AG04450 (cell line): ENCODE data around the gene EXOC6. TPM values are rescaled to one million over a fixed set of nuclear protein-coding genes. Genes with fewer than 3 reads are reported as not detected.

Source experiments
- CTCF ChIA-PET: fragments of 300-600, 350-600 bp; formaldehyde crosslinking; extraction: SDS; loops from one replicate; lab custom pipeline; 2022; ENCODE audit warnings: antibody characterized with exemption, inconsistent platforms; lab: Charles Lee
- POLR2A ChIA-PET: fragments of 350-600 bp; formaldehyde crosslinking; extraction: SDS; loops from one replicate; lab custom pipeline; 2021; ENCODE audit warnings: antibody characterized with exemption, inconsistent platforms; lab: Yijun Ruan, JAX
- DNase-seq: peaks from one replicate; pipeline ENCODE4 v3.0.0-alpha.2; 2011; ENCODE audit warnings: low read depth, low spot score
- H3K27ac ChIP-seq: one replicate; pipeline ENCODE4 v1.5.1; 2012; ENCODE audit warnings: low read depth, low read length, control low read depth
- H3K27me3 ChIP-seq: one replicate; pipeline ENCODE4 v1.6.0; 2012; ENCODE audit warnings: low read length; ENCODE audit not compliant: control insufficient read depth, insufficient read depth
- H3K4me3 ChIP-seq: 2 replicates; pipeline ENCODE4 v1.5.1; 2011; ENCODE audit warnings: mild to moderate bottlenecking, low read depth, low read length, control low read depth
- H3K9me3 ChIP-seq: 2 replicates; pipeline ENCODE4 v1.5.1; 2012; ENCODE audit warnings: low read length; ENCODE audit not compliant: control insufficient read depth, insufficient read depth
- CTCF ChIP-seq: IDR thresholded peaks from 2 replicates; pipeline ENCODE4 v1.5.1; 2011; ENCODE audit warnings: low read depth, low read length, control low read depth, inconsistent platforms
- polyA plus RNA-seq: library from polyadenylated mRNA; depleted of rRNA; stranded (reverse); fragments of >200 nt; gene quantifications from 2 replicates; pipeline ENCODE4 v1.2.3, GENCODE V29; 2011

Gene EXOC6
- polyA plus RNA-seq, 1 experiment, result 21.8 TPM

- DNase-seq, result peak; percentile 41
- ChIA-PET CTCF (interaction anchor here (0.6 to 3.0 kb wide), 33 partner anchors 9 to 505 kb away, joined by 3 to 39 read pairs (median 6); partner anchors contain the start of gene CYP26A1), POLR2A (interaction anchor here (0.7 kb wide), 1 partner anchor 1001 kb away, joined by 4 read pairs; no protein-coding TSS in a partner anchor)
- no peaks in the 10 kb centered on the region for H3K9me3 ChIP-seq
- peak; percentile 79 for TF ChIP-seq CTCF
- H3K27me3 ChIP-seq, result no peaks in the 10 kb centered on the region
- no peak overlapping the region for H3K4me3 ChIP-seq
- H3K27ac ChIP-seq, result no peak overlapping the region
Observed at GRCh38 chr10:93006435-93007039, 158.2 kb downstream of the EXOC6 start.

- DNase-seq, result no peak
- no peaks in the 10 kb centered on the region for H3K9me3 ChIP-seq
- H3K27me3 ChIP-seq, result no peaks in the 10 kb centered on the region
- ChIA-PET CTCF (interaction anchor here (2.6 kb wide), 1 partner anchor 10 kb away, joined by 15 read pairs; no protein-coding TSS in a partner anchor), POLR2A (no interaction called here)
- H3K4me3 ChIP-seq, result no peak overlapping the region
- no peak for TF ChIP-seq CTCF
- no peak overlapping the region for H3K27ac ChIP-seq
Observed at GRCh38 chr10:93015722-93016121, 167.4 kb downstream of the EXOC6 start.

GRCh38 chr10:93023013-93023650, 174.8 kb downstream of the EXOC6 start:
- POLR2A ChIA-PET, result no interaction called here
- CTCF ChIA-PET, result interaction anchor here (0.7 to 3.3 kb wide), 5 partner anchors 10 to 57 kb away, joined by 3 to 21 read pairs (median 3); no protein-coding TSS in a partner anchor
- Histone ChIP-seq H3K4me3 (no peak overlapping the region), H3K9me3 (peaks cover 4% of the 10 kb centered on the region; the same call in 1 of the 2 replicates), H3K27ac (no peak overlapping the region), H3K27me3 (no peaks in the 10 kb centered on the region)
- no peak for DNase-seq
- no peak for TF ChIP-seq CTCF

GRCh38 chr10:93026072-93026471, 177.8 kb downstream of the EXOC6 start:
- H3K27ac ChIP-seq, result no peak overlapping the region
- DNase-seq, result no peak
- POLR2A ChIA-PET, result interaction anchor here (0.5 kb wide), 1 partner anchor 698 kb away, joined by 3 read pairs; no protein-coding TSS in a partner anchor
- CTCF ChIA-PET, result no interaction called here
- H3K27me3 ChIP-seq, result no peaks in the 10 kb centered on the region
- H3K9me3 ChIP-seq, result peaks cover 4% of the 10 kb centered on the region; the same call in 1 of the 2 replicates
- TF ChIP-seq CTCF, result no peak
- no peak overlapping the region for H3K4me3 ChIP-seq

- CTCF ChIA-PET, result no interaction called here
- POLR2A ChIA-PET, result no interaction called here
- peaks cover 4% of the 10 kb centered on the region; the same call in 1 of the 2 replicates for H3K9me3 ChIP-seq
- no peak for DNase-seq
- no peak overlapping the region for H3K4me3 ChIP-seq
- H3K27ac ChIP-seq, result no peak overlapping the region
- TF ChIP-seq CTCF, result no peak
- H3K27me3 ChIP-seq, result no peaks in the 10 kb centered on the region
Observed at GRCh38 chr10:93027508-93027907, 179.2 kb downstream of the EXOC6 start.
